Small intestine (tissue), 7 donors: ENCODE measurements around the gene CISTR. TPM values are rescaled to one million over a fixed set of nuclear protein-coding genes. Genes with fewer than 3 reads are reported as not detected.

ENCODE experiments used
- DNase-seq, 2 donors: peaks; one replicate each; pipeline versions ENCODE4 v3.0.0 to v3.0.0-alpha.2; 2013
- FAIRE-seq: peaks from 2 replicates; lab custom pipeline; 2012; peaks lifted over from hg19 to GRCh38; lab: Jason Lieb, UNC
- H3K27ac ChIP-seq, 3 donors: one replicate each; pipeline ENCODE4 v1.5.1; 2013; ENCODE audit warnings: low read length in 2 of 3, mild to moderate bottlenecking in 2 of 3, control low read depth in 1 of 3, inconsistent platforms in 1 of 3, low read depth in 1 of 3, moderate library complexity in 1 of 3
- H3K27me3 ChIP-seq, 3 donors: one replicate each; pipeline ENCODE4 v1.6.1; 2013; ENCODE audit warnings: low read length in 3 of 3, inconsistent platforms in 1 of 3; ENCODE audit not compliant: control insufficient read depth in 3 of 3, insufficient read depth in 3 of 3
- H3K36me3 ChIP-seq, 3 donors: one replicate each; pipeline ENCODE4 v1.6.1; 2013; ENCODE audit warnings: low read length in 3 of 3, inconsistent platforms in 1 of 3, low read depth in 1 of 3, mild to moderate bottlenecking in 1 of 3, moderate library complexity in 1 of 3; ENCODE audit not compliant: control insufficient read depth in 3 of 3, insufficient read depth in 2 of 3
- H3K4me1 ChIP-seq, 3 donors: one replicate each; pipeline ENCODE4 v1.6.1; 2013; ENCODE audit warnings: low read length in 2 of 3, inconsistent platforms in 1 of 3, low read depth in 1 of 3, mild to moderate bottlenecking in 1 of 3, moderate library complexity in 1 of 3; ENCODE audit not compliant: control insufficient read depth in 3 of 3, insufficient read depth in 2 of 3
- H3K4me3 ChIP-seq, 3 donors: one replicate each; pipeline ENCODE4 v1.5.1; 2013; ENCODE audit warnings: low read length in 3 of 3, control low read depth in 1 of 3, inconsistent platforms in 1 of 3, low read depth in 1 of 3, mild to moderate bottlenecking in 1 of 3, moderate library complexity in 1 of 3
- H3K9me3 ChIP-seq, 2 donors: one replicate each; pipeline ENCODE4 v1.6.1; 2013; ENCODE audit warnings: low read depth in 1 of 2, low read length in 1 of 2; ENCODE audit not compliant: control insufficient read depth in 2 of 2, insufficient read depth in 1 of 2
- WGBS, 3 donors: extraction: QIAGEN DNeasy Blood & Tissue Kit; methylation state at CpG; one replicate each; pipeline ENCODE4 v1.1.7; 2013; 5-methylcytosine and 5-hydroxymethylcytosine counted together
- polyA plus RNA-seq, 4 donors: library from polyadenylated mRNA; stranded (reverse) in 3 of 4; unstranded in 1 of 4; fragments of 200-250 nt in 3 of 4; fragments of 120-200 nt in 1 of 4; gene quantifications; one replicate each; pipeline versions ENCODE4 v1.2.1 to v1.2.3, GENCODE V29; 2013
- donor health status: healthy with polysubstance abuse.
- donor health status: control.
- donor health status: control.
- donor health status: Bipolar disorder and iron deficiency.
- donor health status: healthy.

Gene CISTR
- polyA plus RNA-seq, 4 donors, result not detected

DNA sequence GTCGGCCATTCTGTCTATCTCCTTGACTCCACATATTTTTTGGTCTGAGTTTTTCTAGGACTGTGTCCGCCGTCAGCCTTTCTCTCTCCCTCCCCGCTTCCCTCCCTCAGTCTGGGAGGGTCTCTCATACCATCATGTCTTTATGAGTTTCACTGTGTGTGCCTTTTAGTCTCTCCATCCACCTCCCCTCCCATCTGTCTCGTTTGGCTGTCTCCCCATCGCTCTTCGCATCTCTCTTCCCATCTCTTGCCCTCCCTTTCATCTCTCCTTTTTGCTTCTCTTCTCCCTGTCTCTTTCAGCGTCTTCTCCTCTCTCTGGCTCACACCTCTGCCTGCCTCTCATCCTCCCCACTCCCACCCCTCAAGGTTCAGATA is 6.9 kb upstream of the CISTR start:
- WGBS, 3 donors, result 50 to 56% (median 55%) methylated on average over 8 of the region's 8 CpGs
- Histone ChIP-seq H3K36me3 (no peaks in the 10 kb centered on the region), H3K4me1 (no peaks in the 10 kb centered on the region), H3K27ac (no peak overlapping the region), H3K27me3 (peaks cover 0 to 85% (median 8%) of the 10 kb centered on the region in 3 donors), H3K9me3 (no peaks in the 10 kb centered on the region), H3K4me3 (no peak overlapping the region)
- DNase-seq (no peak), FAIRE-seq (no peak)

DNA sequence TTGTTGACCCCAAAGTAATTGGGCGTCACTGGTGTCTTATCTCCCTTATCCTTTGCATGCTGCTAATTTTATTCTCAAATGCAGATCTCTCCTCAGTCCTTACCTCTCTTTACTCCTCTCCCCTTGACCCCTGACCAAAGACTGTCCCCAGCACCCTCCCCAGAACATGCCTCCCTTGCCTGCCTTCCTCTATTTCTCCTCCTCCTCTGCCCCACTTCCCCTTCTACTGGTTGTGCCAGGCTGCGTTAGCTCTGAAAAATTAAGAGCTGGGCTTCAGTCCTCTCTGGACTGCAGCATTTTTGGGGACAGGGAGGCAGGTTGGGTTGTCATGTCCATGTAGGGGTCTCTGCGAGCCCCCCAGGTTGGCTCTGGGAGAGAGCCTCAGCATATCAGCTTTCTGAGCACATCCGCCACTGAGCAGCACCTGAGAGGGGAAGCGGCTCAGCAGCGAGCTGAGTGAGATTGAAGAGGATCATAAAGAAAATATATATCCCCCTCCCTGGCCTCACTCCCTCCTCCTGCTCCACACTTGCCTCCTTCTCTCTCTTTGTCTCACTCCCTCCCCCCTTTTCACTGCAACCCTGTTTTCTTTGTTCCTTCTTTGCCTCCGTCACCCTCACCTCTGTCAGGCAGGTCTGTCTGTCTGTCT is 6.4 kb upstream of the CISTR start:
- Histone ChIP-seq H3K27me3 (peaks cover 0 to 87% (median 6%) of the 10 kb centered on the region in 3 donors), H3K9me3 (no peaks in the 10 kb centered on the region), H3K36me3 (no peaks in the 10 kb centered on the region), H3K4me3 (no peak overlapping the region), H3K27ac (no peak overlapping the region), H3K4me1 (no peaks in the 10 kb centered on the region)
- 38 to 54% (median 43%) methylated on average over 7 of the region's 7 CpGs for whole genome bisulfite sequencing, 3 donors
- DNase-seq (no peak), FAIRE-seq (no peak)

DNA sequence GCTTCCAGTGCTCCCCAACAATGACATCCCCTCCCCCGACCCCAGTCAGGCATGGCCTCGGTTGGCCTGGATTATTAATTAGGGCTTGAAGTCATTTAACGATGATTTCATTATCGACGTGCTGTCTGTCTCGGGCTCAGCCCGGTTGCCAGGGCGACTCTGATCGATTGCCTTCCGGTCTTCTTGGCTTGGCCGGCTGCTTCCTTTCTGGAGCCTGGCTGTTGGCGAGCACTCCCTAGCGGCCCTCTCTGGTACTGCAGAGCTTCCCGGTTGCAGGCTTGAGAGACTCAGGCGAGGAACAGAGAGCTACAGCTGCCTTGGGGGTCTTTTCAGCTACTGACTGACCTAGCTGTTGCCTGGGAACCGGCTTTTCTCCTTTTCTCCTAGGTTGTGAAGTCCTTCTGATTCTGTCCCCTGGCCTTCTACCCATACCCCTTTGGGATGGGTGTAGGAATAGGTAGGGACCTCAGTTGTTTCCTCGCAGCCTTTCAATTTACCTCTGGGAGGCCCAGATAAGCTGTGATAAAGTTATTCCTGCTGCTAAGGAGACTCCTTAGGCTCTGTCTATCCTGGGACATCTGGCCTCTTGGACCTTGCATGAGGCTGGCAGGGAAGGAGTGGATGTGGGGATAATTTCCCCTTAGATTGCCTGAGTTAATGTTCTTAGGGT is 5.5 kb upstream of the CISTR start:
- no peaks in the 10 kb centered on the region for H3K36me3 ChIP-seq
- H3K27me3 ChIP-seq, result peaks cover 0 to 89% (median 5%) of the 10 kb centered on the region in 3 donors
- WGBS, 3 donors, result 3 to 9% (median 6%) methylated on average over 17 of the region's 17 CpGs
- H3K27ac ChIP-seq, result no peak overlapping the region
- no peaks in the 10 kb centered on the region for H3K9me3 ChIP-seq
- DNase-seq (peak; percentile 77 to 81), FAIRE-seq (no peak)
- H3K4me1 ChIP-seq, result no peaks in the 10 kb centered on the region
- H3K4me3 ChIP-seq, result no peak overlapping the region

DNA sequence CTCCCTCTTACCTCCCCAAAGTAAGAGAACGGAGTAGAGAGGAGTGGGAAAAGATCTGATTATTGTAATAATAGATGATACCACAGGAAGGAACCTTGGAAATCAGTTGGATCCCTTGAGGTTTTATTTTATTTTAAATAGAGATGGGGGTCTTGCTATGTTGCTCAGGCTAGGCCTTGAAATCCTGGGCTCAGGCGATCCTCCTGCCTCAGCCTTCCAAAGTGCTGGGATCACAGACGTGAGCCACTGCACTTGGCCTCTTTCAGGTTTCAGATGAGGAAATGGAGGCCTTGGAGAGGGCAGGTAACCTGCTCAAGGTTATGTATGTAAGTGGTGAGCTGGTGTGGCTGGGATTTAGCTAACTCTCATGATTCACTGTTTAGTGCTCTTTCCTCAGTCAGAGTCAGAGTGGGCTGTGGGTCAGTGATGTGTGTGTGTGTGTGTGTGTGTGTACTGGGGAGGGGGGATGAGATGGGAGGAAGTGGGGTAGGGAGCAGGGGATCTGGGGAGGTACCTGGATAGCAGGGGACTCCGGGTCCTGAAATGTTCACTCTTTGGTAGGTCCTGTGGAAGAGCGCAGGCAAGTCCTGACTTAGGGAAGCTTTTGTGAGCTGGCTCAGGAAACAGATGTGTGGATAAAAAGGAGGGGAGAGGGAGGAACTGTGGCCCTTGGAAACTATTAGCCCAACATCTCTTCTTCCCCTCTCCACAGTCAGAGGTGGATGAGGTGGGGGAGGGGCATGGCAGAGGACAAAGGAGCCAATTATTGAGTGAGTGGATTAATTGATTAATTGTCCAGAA is 4.7 kb upstream of the CISTR start:
- FAIRE-seq (no peak), DNase-seq (no peak)
- Histone ChIP-seq H3K4me3 (no peak overlapping the region), H3K27me3 (peaks cover 0 to 92% (median 6%) of the 10 kb centered on the region in 3 donors), H3K36me3 (no peaks in the 10 kb centered on the region), H3K9me3 (no peaks in the 10 kb centered on the region), H3K27ac (no peak overlapping the region), H3K4me1 (no peaks in the 10 kb centered on the region)
- 74 to 77% (median 76%) methylated on average over 5 of the region's 5 CpGs for WGBS, 3 donors

DNA sequence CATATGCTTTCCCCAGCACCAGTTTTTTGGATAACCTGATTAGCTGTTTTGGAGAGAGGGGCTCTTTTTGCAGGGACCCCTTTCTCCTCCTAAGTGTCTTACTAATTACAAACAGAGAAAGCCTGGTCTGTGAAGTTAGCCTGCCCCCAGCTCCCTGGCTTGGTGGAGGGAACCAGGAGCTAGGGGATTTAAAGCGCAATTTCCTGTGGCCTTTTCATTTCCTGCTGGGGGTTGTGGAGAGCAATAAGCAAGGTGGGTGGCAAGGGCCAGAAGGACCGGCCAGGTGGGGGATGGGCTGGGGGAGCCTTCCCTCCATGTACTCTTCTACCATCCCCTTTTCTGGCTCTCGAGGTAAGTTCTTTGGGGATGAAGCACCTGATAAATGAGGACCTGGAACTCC is 4.1 kb upstream of the CISTR start:
- FAIRE-seq, result no peak
- WGBS, 3 donors, result 41 to 47% (median 43%) methylated on average over 3 of the region's 3 CpGs
- no peak for DNase-seq

DNA sequence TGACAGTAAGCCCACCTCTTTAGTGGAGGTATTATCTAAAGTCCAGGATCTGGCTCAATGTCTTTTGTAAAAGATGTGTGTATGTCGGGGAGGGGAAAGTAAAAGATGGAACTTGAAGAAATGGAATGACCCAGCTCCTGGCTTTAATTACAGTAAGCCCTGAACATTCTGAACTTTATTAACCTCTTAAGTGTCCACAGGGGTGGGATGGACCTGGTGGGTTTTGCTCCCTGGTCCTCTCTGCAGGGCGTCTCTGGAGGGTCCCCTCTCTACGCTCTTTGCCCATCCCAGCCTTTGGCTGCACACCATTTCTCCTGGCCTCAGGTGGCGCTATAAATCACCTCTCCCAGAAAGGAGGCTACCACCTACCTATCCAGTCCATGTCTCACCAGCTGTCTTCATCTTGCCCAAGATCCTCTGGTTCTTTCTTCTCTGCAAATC is 3.7 kb upstream of the CISTR start:
- FAIRE-seq, result no peak
- Histone ChIP-seq H3K27me3 (peaks cover 0 to 94% (median 13%) of the 10 kb centered on the region in 3 donors), H3K36me3 (no peaks in the 10 kb centered on the region), H3K9me3 (no peaks in the 10 kb centered on the region), H3K4me3 (no peak overlapping the region), H3K4me1 (peaks cover 0 to 9% (median 0%) of the 10 kb centered on the region in 3 donors), H3K27ac (no peak overlapping the region)
- 58 to 70% (median 70%) methylated on average over 4 of the region's 4 CpGs for WGBS, 3 donors
- no peak for DNase-seq

More for the DNA sequence above, 4.1 kb upstream of the CISTR start:
- Histone ChIP-seq H3K27ac (no peak overlapping the region), H3K27me3 (peaks cover 0 to 92% (median 9%) of the 10 kb centered on the region in 3 donors), H3K9me3 (no peaks in the 10 kb centered on the region), H3K4me1 (peaks cover 0 to 5% (median 0%) of the 10 kb centered on the region in 3 donors), H3K36me3 (no peaks in the 10 kb centered on the region), H3K4me3 (no peak overlapping the region)

DNA sequence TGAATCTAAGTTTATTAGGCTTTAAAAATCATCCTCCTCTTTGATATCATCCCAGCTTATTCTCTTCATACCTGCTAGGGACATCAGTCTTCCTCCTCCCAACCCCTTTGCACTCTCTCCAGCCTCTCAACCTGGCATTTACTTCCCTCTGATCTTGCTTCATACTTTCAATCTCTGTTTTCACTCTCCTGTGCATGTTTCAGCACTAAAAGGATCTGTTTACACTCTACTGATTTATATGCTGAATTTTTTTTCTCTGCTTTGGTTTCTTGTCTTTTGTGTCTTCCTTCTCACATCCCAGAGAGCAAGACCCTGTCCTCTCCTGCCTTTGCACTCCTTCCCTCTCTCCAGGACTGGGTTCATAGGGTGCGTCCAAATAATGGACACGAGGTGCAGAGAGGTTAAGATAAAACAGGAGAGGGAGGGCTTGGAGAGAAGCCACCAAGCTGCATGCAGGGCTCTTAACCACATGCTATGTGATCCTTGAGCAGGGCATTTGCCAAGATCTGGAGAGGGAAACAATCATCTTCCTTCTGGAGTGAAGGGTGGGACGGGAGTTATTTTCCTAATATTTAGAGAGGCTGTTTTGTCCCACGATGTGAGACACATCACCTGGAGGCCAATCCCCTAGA is 3.0 kb upstream of the CISTR start:
- no peaks in the 10 kb centered on the region for H3K9me3 ChIP-seq
- H3K36me3 ChIP-seq, result no peaks in the 10 kb centered on the region
- H3K27me3 ChIP-seq, result peaks cover 0 to 97% (median 20%) of the 10 kb centered on the region in 3 donors
- H3K4me1 ChIP-seq, result peaks cover 0 to 10% (median 0%) of the 10 kb centered on the region in 3 donors
- FAIRE-seq (no peak), DNase-seq (no peak)
- H3K27ac ChIP-seq, result no peak overlapping the region
- no peak overlapping the region for H3K4me3 ChIP-seq
- WGBS, 3 donors, result 3 to 23% (median 21%) methylated on average over 4 of the region's 4 CpGs

DNA sequence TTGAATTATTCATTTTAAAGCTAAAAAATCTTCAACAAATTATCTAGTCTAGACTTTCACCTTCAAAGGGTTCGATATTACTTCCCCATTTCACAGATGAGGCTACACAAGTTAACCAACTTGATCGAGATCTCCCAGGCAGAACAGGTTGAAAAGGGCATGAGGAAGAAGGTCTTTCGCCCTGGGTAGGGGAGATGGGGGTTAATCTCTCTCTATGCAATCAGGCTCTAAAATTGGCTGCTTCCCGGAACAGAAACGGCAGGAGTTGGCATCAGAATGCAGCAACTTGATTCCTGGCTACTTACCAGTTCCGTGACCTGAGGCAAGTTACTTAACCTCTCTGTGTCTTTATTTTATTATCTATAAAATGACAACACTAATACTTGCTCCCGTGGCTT is 2.4 kb upstream of the CISTR start:
- H3K4me3 ChIP-seq, result no peak overlapping the region
- H3K9me3 ChIP-seq, result no peaks in the 10 kb centered on the region
- H3K27me3 ChIP-seq, result peaks cover 0 to 98% (median 20%) of the 10 kb centered on the region in 3 donors
- no peak overlapping the region for H3K27ac ChIP-seq
- 27 to 46% (median 40%) methylated on average over 7 of the region's 7 CpGs for WGBS, 3 donors
- no peaks in the 10 kb centered on the region for H3K36me3 ChIP-seq
- DNase-seq (no peak), FAIRE-seq (no peak)
- H3K4me1 ChIP-seq, result peaks cover 0 to 10% (median 0%) of the 10 kb centered on the region in 3 donors
